Activated CD8-positive, alpha-beta memory T cell treated with anti-CD3 and anti-CD28 coated beads, Interleukin-2, amount 50 U/mL, for 1 hour (primary cell): ENCODE measurements around the gene GBX2.

Experiments used
- DNase-seq: peaks from one replicate; pipeline ENCODE4 v3.0.0-alpha.2; 2020; ENCODE audit errors: extremely low read depth

Gene GBX2

DNA sequence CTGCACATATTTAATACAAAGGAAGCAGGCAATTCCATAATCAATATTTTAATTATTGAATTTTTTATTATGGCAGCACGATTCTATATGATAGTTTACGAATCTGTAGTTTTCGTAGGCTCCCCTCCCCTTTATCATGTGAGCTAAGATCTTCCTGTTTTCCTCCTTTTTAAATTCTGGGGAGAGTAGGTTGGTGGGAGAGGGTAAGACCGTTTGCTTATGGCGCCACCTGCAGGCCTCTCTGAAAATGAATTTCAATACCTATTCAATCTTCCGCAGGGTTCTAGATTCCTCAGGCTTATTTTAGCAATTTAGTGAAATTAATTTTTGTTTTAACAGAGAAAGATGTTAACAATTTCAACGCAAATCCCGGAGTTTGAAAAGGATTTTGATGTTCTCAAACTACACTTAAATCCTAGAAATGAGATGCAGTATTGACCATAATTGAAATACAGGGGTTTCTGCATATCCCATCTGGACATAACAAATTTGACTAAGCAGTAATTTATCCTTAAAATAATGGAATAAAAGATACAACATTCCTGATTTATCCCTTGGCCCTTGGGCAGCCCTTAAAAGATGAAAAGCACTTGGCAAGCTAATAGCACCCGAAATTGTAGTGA, 12.8 kb upstream of the GBX2 start:
- DNase-seq: no peak

DNA sequence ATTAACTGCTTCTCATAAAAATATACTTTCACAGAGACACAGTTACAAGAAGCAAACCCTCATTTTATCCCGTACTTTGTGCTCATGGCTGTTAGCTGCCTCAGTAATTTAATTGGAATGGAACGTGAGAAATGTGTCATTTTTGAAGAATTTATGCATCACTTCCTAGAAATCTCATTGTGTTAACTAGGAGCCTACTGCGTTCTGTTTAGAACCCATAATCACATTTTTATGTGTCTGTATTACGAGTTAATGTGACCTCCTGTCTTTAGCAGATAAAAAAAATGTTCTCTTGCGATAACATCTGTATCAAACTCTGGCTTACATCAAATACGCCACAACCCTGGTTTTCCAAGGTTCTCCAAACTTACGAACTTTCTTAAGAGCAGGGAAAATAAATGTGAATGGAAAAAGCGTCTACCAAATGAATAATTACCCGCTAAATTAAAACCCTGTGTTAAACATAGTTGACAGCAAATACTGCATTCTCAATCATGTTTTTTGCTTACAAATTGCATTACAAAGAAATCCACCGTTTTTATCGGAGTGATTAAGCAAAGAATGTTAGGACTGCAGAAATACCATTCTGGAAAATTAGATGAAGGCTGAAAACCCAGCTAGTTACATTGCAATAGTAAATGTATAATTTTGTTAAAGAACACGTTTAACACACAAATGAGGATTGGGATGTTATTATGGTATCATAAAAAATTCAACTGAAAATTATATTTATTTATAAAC, 12.1 kb upstream of the GBX2 start:
- DNase-seq: no peak

DNA sequence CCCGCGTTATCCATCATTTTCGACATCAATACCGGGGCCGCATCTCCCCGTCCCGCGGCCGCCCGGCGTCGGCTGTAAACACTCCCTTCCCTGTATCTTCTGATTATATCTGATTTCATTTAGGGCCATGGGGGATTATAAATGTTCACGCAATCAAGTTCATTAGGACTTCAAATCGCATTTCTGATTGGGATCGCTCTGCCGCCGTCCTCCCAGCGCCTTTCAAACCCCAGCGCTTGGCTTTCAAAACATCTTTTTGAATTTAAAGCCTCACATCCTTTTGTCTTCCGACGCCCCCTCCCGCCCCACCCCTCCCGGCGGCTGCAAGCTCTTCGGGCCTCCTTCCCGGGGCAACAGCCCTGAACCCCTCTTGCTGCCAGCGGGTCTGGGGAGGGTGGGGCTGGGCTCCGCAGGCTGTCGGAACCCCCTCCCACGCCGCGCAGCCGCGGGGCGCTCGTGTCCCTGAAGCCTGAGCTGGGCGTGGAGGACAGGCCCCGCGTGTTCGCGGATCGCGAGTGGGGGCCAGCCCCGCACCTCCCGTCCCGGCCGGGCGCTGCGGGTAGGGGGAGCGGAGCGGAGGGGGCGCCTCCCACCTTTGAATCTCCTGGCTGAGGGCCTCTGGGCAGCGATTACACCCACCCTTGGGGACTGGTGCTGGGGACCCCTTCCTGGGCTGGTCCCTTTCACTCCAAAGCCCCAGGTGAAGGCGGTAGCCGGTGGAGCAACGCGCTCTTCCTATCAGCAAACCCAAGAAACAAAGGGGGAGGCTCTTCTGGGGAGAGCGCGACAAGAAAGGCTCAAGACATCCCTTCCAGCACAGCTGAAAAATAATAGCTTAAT, 11.3 kb upstream of the GBX2 start:
- no peak for DNase-seq

DNA sequence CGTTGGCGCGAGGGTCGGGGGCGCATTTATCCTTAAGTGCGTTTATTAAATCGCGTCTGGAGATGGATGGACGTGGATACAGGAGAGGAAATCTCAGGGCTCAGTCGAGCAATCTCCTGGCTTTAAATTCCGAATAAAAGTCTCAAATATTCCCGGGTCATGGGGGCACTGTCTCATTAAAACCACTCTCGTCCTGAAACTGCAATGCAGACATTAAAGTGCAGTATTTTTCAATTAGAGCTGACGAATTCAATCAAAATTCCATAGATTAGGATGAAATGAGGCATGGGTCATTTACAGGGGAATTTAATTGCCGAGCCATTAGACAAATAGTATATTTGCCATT, 10.7 kb upstream of the GBX2 start:
- DNase-seq: no peak

DNA sequence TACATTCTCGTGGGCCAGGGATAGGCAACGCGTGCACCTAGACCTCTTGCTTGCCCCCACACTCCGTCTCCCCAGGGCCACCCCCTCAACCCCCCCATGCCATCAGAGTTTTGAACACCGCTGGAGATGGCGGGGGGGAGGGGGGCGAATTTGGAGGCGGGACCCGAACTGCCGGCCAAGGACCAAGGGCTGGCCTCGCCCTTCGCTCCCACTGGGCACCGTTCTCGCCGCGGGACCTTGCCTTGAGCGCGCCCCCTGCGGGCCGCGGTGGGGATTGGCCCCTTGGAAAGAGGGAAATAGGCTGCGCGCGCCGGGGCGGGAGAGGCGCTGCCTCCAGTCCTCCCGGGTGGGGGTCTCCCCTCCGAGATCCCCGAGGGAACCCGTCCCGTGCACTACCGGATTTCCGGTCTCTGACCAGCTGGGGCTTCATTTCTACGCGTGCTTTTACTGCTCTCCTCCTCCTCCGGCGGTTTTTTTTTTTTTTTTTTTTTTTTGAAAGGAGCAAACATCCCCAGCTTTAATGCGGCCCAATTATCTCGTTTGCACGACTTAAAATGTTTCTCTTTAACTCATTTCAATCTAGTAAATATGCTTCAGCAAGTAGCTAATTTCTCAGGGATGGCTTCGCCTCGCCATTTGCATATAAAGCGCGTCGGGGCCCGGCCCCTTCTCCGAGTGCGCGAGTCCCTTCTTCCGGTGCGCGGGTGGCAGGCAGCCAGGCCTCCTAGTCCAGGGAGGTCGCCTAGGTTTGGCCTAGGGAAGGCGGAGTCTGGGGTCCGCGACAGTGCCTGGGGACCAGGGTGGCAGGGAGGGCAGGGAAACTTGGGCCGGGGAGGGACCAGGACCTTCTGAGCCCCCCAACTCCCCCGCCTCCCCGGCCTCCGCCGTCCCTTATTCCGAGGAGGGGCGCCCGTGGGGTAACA, 10.0 kb upstream of the GBX2 start:
- DNase-seq: no peak

DNA sequence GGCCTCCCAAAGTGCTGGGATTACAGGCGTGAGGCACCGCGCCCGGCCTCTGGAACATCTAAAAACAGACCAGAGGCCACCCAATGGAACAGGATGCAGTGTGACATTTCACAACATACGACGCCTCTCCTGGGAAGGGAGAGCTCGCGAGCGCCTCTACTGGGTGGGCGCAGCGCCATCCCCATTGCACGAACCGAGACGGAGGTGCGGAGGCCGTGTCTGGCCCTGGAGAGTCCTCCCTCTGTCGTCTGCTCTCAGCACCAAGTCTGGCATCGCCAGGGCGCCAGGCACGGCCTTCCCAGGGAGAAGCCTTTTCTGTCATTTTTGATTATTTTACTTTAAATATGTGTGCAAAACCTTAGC, 9.4 kb upstream of the GBX2 start:
- DNase-seq: no peak

DNA sequence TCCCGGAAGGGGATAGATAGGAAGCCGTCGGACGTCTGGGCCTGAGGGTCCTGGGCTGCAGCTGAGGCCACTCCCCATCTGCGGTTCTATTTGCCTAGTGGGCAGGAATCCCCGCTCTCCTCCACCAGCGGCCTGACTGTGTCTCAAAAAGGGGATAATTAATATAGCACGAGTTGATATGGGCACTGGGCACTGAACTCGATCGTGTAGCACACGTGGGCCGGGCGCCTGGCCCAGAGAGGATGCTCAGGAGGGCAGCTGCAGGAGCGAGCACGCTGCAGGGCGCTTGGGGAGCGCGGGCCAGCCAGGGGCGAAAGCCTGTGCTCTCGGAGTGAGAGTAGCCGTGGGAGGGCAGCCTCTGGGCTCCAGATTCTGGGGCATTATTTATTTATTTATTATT, 8.8 kb upstream of the GBX2 start:
- no peak for DNase-seq

DNA sequence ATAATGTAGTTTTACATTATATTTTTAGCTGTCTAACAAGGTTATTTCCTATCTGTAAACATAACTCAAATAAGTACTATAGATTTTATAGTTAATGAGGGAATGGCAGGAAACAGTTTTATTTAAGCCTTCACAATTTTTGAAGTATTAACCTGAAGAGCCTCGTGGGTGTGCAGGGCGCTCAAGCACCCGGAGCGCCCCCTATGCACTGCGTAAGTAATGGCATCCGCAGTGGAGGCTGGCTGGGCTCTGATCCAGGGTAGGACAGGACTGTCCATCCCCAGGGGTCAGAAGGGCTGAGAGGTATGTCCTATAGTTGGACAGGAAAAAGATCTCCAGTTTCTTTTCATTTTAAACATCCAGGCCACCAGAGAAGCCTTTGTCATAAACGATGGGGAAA, 8.2 kb upstream of the GBX2 start:
- no peak for DNase-seq

DNA sequence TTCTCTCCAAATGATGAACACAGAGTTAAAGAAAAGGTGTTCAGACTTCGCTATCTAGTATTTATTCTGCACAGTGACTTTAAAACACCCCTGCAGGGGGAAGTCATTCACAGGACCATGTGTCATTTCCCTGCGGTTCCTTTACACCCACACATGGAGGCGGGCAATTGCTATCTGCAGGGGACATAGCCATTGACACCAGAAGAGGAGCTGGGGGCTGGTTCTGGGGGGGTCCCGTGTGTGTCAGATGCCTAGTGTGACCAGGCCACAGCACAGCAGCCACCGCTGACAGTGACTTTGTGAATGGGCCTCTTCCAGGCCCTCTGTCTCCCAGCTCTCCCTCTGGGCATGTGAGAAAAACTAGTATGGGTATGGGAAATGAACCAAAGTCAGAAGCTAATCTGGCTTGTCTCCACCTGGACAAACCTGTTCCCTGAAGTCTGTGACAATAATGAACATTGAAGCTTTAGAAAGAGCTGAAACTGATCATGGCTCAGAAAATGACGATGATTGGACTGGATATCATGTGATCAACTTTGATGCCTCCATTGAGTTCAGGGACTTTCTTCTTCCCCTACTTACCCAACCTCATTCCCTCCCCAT, 7.5 kb upstream of the GBX2 start:
- no peak for DNase-seq

DNA sequence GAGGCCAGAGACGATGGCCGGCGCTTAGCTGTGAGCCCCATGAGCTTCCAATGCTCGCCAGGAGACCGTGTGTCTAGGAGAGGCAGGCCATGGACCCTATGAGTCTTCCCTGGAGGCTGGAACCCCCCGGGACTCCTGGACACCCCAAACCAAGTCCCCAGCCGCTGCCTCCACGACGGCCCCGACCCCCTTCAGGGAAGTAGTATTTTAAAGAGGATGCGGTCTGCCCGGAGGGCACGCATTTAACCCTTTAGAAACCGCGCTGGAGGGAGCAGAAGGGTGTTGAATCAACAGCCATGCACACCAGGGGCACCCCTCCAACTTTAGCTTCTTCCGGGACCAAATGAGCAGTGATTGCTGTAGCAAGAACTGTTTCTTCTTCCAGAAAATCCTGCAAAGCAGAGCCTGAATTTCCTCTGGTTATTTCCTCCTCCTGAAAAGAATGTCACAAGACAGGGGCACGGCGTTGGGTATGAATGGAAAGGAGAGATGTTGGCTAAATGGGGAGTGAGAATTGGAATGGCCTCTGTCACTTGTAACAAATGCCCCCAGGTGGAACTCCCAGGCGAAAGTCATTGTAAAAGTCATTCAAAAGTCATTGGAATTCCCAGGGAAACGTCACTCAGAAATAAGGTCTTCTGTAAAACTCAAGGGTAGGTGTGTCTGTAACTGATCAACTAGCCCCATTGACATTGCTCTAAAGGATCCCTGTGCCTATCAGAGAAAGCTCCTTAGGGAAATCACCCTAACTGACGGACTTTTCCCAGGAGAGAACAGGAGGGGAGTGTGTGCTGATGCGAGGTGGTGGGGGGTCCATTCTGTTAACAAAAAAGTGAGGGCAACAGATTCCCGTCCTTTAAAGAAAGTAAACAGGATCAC, 5.8 kb upstream of the GBX2 start:
- DNase-seq: no peak

DNA sequence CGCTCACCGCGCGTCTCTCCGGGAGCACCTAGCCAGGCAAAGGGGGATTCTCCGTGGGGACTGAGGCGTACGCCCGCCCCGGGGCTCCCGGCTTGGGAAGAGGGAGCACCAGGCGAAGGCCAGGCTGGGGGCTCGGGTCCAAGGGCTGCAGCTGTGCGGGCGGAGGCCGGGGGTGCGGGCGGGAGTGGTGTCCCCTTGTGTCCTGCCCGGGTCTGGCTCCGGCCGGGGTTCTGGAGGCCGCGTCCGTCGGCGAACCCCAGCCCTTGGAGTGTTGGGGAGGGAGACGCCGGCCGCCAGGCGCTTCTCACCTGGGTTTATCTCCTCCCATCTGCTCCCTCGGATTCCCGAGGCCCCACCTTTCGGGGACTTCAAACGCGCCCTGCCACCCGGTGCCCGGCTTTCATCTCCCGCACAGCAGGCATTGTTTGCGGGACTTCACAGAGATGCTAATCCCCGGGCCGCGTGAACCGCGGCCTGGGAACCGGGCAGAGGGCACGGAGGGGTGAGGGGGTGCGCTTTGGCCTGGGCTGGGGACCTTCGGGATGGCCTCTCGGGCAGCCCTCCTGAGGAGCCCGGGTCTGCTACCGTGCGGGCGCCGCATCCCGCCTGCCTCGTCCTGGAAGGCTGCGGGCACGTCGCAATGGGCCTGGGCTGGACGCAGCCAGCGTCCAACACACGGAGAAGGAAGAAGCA, 5.0 kb upstream of the GBX2 start:
- no peak for DNase-seq

DNA sequence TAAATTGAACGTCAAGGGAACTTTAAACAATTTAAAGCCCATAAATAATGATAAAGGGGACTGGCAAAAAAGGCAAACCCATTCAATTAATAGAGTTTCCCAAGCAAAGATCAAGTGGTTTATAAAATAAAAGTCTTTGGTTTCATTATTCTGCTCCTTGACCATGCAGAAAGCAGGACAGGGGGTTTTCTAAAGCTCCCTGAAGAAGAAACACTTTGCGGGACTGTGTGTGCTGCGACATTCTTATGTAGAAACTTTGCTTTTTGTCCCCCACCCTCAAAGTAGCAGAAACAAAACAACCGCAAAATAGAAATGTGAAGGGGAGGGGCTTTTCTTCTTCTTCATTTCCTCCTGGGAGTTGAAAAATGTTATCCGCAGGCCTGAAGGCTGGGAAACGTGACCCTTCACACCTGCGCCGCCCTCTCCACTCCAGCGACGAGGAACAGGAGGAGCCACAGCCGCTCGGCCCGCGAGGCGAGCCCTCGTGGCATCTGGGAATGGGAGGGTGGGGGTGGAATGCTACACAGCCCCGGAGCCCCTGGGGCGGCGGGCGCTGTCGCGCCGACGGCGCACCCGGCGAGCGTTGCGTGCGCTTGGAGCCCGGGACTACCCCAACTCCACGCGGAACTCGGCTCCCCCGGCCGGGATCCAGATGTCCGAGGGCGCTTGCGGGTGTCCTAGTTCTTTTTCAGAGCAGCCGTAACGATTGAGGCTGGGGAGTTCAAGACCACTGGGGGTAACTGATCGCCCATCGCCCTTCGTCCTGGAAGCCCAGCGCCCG, 4.3 kb upstream of the GBX2 start:
- no peak for DNase-seq

DNA sequence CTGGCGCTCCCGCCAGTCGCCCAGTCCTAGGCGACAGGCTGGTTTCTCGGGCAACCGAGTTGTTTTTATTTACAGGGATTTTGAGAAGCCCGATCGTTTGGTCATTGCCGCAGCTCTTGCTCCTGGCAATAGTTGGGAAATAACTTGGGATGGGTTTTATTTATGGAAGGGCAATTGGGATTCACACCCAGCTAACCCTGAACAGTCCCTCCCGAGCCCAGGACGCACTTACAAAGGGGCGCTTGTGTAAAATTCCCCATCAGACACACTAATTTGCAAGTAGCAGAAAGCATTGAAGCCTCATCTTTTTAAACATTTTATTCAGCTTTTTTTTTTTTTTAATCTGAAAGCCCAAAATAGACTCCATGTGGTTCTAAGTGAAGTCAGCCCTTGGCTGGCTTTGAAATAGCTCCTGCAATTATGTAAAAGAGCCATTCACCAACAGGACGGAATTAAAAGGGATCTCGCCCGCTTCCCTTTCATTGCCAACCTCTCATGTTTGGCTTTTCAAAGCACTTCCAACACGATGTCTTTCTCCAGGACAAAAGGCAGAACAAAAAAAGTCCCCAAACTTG, 3.6 kb upstream of the GBX2 start:
- DNase-seq: no peak

DNA sequence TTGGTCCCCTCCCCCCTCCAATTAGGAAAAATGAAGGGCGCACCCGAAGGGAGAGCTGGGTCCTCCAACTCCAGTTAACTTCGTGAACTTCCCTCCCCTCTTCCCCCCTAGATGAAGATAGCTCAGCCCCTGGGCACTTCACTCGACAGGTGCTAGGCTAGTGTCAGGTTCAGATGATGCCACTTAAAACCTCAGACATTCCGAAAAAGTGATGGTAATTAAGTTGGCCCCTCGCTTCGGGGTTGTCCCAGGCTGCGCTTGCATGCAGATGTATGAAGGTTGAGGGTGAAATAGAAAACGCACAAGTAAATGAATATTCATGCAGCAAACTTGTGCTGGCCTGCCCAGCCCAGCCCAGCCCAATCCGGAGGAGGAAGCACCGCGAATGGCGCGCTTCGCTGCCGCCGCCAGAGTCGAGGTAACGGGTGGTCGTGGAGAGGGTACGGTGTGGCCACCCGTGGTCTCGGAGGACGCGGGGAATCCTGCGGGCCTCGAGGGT, 3.0 kb upstream of the GBX2 start:
- DNase-seq: no peak

DNA sequence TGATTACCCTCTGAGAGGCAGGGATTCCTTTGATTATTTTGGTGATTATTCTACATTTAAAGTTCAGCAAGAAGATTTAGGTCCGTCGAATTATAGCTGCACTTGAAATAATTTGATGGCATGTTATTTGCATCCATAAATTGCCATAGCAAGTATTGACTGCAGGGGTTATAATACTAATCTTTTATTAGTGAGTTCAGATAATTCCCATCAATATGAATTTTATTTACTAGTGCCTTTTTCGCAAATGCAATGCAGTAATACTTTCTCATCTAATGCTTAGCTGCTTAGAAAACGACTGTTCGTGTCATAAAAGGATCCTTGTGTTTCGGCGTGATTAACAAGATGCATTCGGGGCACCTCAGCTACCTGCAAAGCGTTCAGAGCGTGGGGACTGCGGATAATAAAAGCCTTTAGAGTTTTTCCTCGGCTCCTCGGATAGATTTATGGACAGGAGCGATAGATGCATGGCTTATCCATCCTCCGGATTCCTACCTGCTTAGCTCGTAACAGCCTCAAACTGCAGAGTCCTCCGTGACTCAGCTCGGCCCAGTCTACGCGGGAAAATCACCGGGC, 2.5 kb upstream of the GBX2 start:
- DNase-seq: no peak

DNA sequence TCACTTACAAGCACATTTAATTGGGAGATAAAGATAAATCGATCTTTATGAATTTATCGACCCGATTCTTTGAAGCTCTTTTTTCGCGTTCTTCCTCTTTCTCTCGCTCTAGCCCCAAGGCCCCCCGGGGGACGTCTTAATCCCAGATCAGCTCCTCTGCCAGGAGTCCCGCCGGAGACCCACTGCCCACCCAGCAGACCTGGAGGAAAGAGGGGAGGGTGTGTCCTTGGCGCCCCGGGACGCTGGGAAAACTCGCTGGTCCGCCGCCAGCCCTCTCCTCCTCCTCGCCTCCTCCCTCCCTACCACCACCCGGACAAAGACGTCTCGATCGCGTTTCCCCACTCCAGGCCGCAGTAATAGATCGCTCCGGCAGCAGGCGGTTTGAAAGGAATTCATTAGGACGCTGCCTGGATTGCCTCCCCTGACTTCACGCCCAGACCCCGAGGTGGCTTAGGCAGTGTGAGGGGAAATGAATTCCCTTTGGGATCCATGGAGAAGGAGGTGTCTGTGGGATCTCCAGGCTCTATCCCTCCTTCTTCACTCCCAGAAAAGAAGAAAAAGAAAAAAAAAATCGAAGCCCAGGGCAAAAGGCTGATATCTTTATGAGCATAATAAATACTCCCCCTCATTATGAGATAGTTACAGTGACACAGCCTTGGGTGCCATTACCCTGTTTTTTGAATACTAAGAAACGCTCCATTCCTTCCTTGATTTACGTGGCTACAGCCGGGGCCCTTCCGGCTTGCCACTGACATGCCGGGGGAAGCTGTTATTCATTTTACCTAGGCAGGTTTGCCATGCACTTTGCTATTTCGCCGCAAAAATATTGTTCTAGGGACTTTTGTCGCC, 1.8 kb upstream of the GBX2 start:
- DNase-seq: no peak

DNA sequence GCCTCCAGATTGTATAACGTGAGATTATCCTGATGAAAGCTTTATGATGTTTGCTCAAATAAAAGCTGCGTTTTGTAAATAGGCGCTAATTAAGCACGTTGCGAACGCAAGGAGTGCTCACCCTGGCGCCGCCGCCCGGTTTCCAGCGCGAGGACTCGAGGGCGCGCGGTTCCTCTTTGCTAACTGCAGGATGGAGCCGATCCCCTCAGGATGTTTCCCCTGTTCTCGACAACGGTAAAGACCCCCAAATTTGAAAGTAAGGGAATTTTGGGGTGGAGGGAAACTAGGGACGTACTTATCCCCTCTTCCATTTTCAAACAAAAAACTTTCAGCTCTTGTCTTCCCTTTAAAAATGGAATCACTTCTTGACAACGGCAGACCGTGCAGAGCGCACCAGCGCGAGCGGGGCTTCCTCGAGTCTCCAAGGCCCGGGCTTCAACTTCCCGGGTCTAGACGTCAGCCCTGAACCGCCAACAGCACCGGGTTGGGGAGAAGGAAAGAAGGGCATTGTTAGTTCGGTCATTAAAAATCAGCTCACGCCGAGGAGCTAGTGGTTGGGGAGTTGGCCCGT, 1.1 kb upstream of the GBX2 start:
- DNase-seq: no peak
